ENCODE measurements around the gene MST1R.

DNA sequence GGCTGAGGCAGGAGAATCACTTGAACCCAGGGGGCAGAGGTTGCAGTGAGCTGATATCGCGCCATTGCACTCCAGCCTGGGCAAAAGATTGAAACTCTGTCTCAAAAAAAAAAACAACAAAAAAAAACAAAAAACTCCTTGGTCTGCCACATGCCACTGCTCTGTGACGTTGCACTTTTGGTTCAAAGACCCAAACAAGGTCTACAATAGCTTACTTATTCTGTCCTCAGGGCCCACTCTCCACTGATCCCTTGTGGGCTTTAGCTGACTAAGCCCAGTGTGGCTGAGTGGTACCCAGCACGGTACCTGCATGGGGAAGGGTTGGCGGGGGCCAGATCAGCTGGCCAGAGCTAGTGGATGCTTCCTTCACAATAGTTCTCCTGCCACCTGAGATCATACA, 24.1 kb upstream of the MST1R start:
- TF ChIP-seq JUNB (IDR thresholded peaks at IDR 0.05) (no peak), MYC (IDR thresholded peaks at IDR 0.05; ENCODE audit: borderline replicate concordance, low read length) (no peak), ZNF302 (CRISPR knock-in tag; IDR thresholded peaks at IDR 0.05) (no peak), RFX5 (IDR thresholded peaks at IDR 0.05) (no peak), POLR2A (IDR thresholded peaks at IDR 0.05; ENCODE audit: low read length) (no peak), CHD2 (IDR thresholded peaks at IDR 0.05; ENCODE audit: low read length, partially characterized antibody) (no peak), KDM1A (IDR thresholded peaks at IDR 0.05; ENCODE audit: low read depth) (no peak), MAFK (IDR thresholded peaks at IDR 0.05; ENCODE audit: partially characterized antibody) (no peak), HDAC2 (IDR thresholded peaks at IDR 0.05) (no peak)
- TF ChIP-seq, protein P1, sequence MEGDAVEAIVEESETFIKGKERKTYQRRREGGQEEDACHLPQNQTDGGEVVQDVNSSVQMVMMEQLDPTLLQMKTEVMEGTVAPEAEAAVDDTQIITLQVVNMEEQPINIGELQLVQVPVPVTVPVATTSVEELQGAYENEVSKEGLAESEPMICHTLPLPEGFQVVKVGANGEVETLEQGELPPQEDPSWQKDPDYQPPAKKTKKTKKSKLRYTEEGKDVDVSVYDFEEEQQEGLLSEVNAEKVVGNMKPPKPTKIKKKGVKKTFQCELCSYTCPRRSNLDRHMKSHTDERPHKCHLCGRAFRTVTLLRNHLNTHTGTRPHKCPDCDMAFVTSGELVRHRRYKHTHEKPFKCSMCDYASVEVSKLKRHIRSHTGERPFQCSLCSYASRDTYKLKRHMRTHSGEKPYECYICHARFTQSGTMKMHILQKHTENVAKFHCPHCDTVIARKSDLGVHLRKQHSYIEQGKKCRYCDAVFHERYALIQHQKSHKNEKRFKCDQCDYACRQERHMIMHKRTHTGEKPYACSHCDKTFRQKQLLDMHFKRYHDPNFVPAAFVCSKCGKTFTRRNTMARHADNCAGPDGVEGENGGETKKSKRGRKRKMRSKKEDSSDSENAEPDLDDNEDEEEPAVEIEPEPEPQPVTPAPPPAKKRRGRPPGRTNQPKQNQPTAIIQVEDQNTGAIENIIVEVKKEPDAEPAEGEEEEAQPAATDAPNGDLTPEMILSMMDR (IDR thresholded peaks at IDR 0.05): no peak
- TF ChIP-seq, protein P2, sequence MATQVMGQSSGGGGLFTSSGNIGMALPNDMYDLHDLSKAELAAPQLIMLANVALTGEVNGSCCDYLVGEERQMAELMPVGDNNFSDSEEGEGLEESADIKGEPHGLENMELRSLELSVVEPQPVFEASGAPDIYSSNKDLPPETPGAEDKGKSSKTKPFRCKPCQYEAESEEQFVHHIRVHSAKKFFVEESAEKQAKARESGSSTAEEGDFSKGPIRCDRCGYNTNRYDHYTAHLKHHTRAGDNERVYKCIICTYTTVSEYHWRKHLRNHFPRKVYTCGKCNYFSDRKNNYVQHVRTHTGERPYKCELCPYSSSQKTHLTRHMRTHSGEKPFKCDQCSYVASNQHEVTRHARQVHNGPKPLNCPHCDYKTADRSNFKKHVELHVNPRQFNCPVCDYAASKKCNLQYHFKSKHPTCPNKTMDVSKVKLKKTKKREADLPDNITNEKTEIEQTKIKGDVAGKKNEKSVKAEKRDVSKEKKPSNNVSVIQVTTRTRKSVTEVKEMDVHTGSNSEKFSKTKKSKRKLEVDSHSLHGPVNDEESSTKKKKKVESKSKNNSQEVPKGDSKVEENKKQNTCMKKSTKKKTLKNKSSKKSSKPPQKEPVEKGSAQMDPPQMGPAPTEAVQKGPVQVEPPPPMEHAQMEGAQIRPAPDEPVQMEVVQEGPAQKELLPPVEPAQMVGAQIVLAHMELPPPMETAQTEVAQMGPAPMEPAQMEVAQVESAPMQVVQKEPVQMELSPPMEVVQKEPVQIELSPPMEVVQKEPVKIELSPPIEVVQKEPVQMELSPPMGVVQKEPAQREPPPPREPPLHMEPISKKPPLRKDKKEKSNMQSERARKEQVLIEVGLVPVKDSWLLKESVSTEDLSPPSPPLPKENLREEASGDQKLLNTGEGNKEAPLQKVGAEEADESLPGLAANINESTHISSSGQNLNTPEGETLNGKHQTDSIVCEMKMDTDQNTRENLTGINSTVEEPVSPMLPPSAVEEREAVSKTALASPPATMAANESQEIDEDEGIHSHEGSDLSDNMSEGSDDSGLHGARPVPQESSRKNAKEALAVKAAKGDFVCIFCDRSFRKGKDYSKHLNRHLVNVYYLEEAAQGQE (IDR thresholded peaks at IDR 0.05): no peak
- TF ChIP-seq, protein P3, sequence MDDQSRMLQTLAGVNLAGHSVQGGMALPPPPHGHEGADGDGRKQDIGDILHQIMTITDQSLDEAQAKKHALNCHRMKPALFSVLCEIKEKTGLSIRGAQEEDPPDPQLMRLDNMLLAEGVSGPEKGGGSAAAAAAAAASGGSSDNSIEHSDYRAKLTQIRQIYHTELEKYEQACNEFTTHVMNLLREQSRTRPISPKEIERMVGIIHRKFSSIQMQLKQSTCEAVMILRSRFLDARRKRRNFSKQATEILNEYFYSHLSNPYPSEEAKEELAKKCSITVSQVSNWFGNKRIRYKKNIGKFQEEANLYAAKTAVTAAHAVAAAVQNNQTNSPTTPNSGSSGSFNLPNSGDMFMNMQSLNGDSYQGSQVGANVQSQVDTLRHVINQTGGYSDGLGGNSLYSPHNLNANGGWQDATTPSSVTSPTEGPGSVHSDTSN (IDR thresholded peaks at IDR 0.05): no peak
